GM06990 (cell line): ENCODE data around the gene FAF2.

Experiments used
- DNase-seq: peaks from one replicate; pipeline ENCODE4 v3.0.0-alpha.2; 2011; ENCODE audit not compliant: insufficient read length; ENCODE audit errors: extremely low read depth
- H3K27me3 ChIP-seq: replicated peaks from 2 replicates; pipeline ENCODE4 v1.6.0; 2011; ENCODE audit warnings: low read length; ENCODE audit not compliant: control insufficient read depth, insufficient read depth
- H3K36me3 ChIP-seq: 2 replicates; pipeline ENCODE4 v1.5.1; 2011; ENCODE audit warnings: low read length; ENCODE audit not compliant: control insufficient read depth, insufficient read depth
- H3K4me3 ChIP-seq: replicated peaks from 2 replicates; pipeline ENCODE4 v1.5.1; 2011; ENCODE audit warnings: low read depth, mild to moderate bottlenecking, control low read depth, low read length
- CTCF ChIP-seq: IDR thresholded peaks from 2 replicates; pipeline ENCODE4 v1.5.1; 2011; ENCODE audit warnings: low read length, control low read depth, mild to moderate bottlenecking, inconsistent platforms; ENCODE audit not compliant: insufficient read depth, poor library complexity, severe bottlenecking

FAF2 gene

GRCh38 chr5:176454724-176455394, 6.7 kb downstream of the FAF2 start:
- H3K36me3 ChIP-seq, result peaks cover 2% of the 10 kb centered on the region
- H3K4me3 ChIP-seq, result no peak overlapping the region
- no peaks in the 10 kb centered on the region for H3K27me3 ChIP-seq
- no peak for TF ChIP-seq CTCF
- DNase-seq, result no peak

GRCh38 chr5:176458904-176459561, 10.8 kb downstream of the FAF2 start:
- Histone ChIP-seq H3K4me3 (no peak overlapping the region), H3K27me3 (no peaks in the 10 kb centered on the region), H3K36me3 (no peaks in the 10 kb centered on the region; the same call in 1 of the 2 replicates)
- DNase-seq, result no peak
- TF ChIP-seq CTCF, result no peak

GRCh38 chr5:176461349-176461748, 13.2 kb downstream of the FAF2 start:
- no peak overlapping the region for H3K4me3 ChIP-seq
- DNase-seq, result no peak

GRCh38 chr5:176463113-176463764, 15.1 kb downstream of the FAF2 start:
- Histone ChIP-seq H3K36me3 (peaks cover 2% of the 10 kb centered on the region), H3K27me3 (no peaks in the 10 kb centered on the region), H3K4me3 (no peak overlapping the region)
- TF ChIP-seq CTCF, result no peak
- DNase-seq, result no peak

More at GRCh38 chr5:176461349-176461748, 13.2 kb downstream of the FAF2 start:
- Histone ChIP-seq H3K27me3 (no peaks in the 10 kb centered on the region), H3K36me3 (peaks cover 2% of the 10 kb centered on the region)
- no peak for TF ChIP-seq CTCF

- no peak for DNase-seq
- Histone ChIP-seq H3K36me3 (peaks cover 2% of the 10 kb centered on the region), H3K4me3 (no peak overlapping the region), H3K27me3 (no peaks in the 10 kb centered on the region)
- no peak for TF ChIP-seq CTCF
These were observed 18.2 kb downstream of the FAF2 start for GRCh38 chr5:176466245-176466871.
